PC-3 (cell line): Measurements from ENCODE around the gene ANKRD40. TPM values are rescaled to one million over a fixed set of nuclear protein-coding genes. Genes with fewer than 3 reads are reported as not detected.
A peak's percentile ranks its signal among the peaks of the same experiment; 100 is the strongest.

Experiments
- ATAC-seq: fragments of 200-7000 bp; cut with Tn5 transposase; 2 replicates; pipeline ENCODE4 v1.9.1; 2020; ENCODE audit warnings: mild to moderate bottlenecking, moderate library complexity
- BruUV-seq: library from RNA; stranded (reverse); fragments of 400-500 nt; replicated peaks from 2 replicates; lab custom pipeline; 2021; lab: Mats Ljungman, UMichigan
- CTCF ChIA-PET: fragments of 300-600 bp; sonication (Branson Sonifier 250); formaldehyde crosslinking; loops from one replicate; lab custom pipeline; 2022; ENCODE audit warnings: antibody characterized with exemption; lab: Charles Lee
- POLR2A ChIA-PET: fragments of 300-600 bp; sonication (Branson Sonifier 250); formaldehyde crosslinking; loops from one replicate; lab custom pipeline; 2022; ENCODE audit warnings: antibody characterized with exemption; ENCODE audit not compliant: unreplicated experiment; lab: Charles Lee
- DNase-seq: peaks from one replicate; pipeline ENCODE4 v3.0.0-alpha.2; 2015
- H2AFZ ChIP-seq: fragments of 300-600 bp; sonication (generic); 2 replicates; pipeline ENCODE4 v1.6.0; 2016; ENCODE audit warnings: antibody characterized with exemption, low read length
- H3F3A ChIP-seq: fragments of 300-600 bp; sonication (generic); one replicate; pipeline ENCODE4 v1.6.0; 2017; ENCODE audit warnings: antibody characterized with exemption, low read length, control low read depth, mild to moderate bottlenecking; ENCODE audit not compliant: unreplicated experiment
- H3K27ac ChIP-seq: fragments of 300-600 bp; sonication (generic); 2 replicates; pipeline ENCODE4 v1.5.1; 2016; ENCODE audit warnings: mild to moderate bottlenecking, low read length
- H3K27me3 ChIP-seq: fragments of 300-600 bp; sonication (generic); 2 replicates; pipeline ENCODE4 v1.6.1; 2016; ENCODE audit warnings: low read length, mixed read lengths
- H3K36me3 ChIP-seq: fragments of 300-600 bp; sonication (generic); 2 replicates; pipeline ENCODE4 v1.6.1; 2016; ENCODE audit warnings: low read depth, mixed run types, low read length, mixed read lengths
- H3K4me1 ChIP-seq: fragments of 300-600 bp; sonication (generic); 2 replicates; pipeline ENCODE4 v1.5.1; 2016; ENCODE audit warnings: low read length; ENCODE audit not compliant: insufficient read depth
- H3K4me2 ChIP-seq: fragments of 300-600 bp; sonication (generic); 2 replicates; pipeline ENCODE4 v1.6.0; 2016; ENCODE audit warnings: low read length
- H3K4me3 ChIP-seq: fragments of 300-600 bp; sonication (generic); 2 replicates; pipeline ENCODE4 v1.5.1; 2016; ENCODE audit warnings: mild to moderate bottlenecking, low read length, mixed read lengths
- H3K79me2 ChIP-seq: fragments of 300-600 bp; sonication (generic); 2 replicates; pipeline ENCODE4 v1.6.1; 2017; ENCODE audit warnings: low read length, mixed read lengths
- H3K9ac ChIP-seq: fragments of 300-600 bp; sonication (generic); 2 replicates; pipeline ENCODE4 v1.6.0; 2016; ENCODE audit warnings: mild to moderate bottlenecking, low read length
- H3K9me2 ChIP-seq: fragments of 300-600 bp; sonication (generic); replicated peaks from 2 replicates; pipeline ENCODE4 v1.6.1; 2016; ENCODE audit warnings: mixed run types, low read length, mixed read lengths
- H3K9me3 ChIP-seq: fragments of 300-600 bp; sonication (generic); 2 replicates; pipeline ENCODE4 v1.6.1; 2016; ENCODE audit warnings: low read length, mixed read lengths
- H4K20me1 ChIP-seq: fragments of 300-600 bp; sonication (generic); 2 replicates; pipeline ENCODE4 v1.6.1; 2016; ENCODE audit warnings: low read length, mixed read lengths
- EZH2 ChIP-seq: fragments of 300-600 bp; sonication (generic); IDR thresholded peaks from one replicate; pipeline ENCODE4 v1.6.1; 2017; ENCODE audit warnings: antibody characterized with exemption, mild to moderate bottlenecking, low read length; ENCODE audit not compliant: unreplicated experiment
- EZH2phosphoT487 ChIP-seq: fragments of 300-600 bp; sonication (generic); IDR thresholded peaks from 2 replicates; pipeline ENCODE4 v1.6.1; 2018; ENCODE audit warnings: mild to moderate bottlenecking, antibody characterized with exemption, low read length, borderline replicate concordance
- intact Hi-C: fragments of 100-400 bp; cut with micrococcal nuclease; formaldehyde crosslinking; loops from 2 replicates; pipeline ENCODE4 v1.9.0; 2023
- total RNA-seq: library from RNA; depleted of rRNA; stranded (reverse); fragments of >200 nt; gene quantifications from 2 replicates; pipeline ENCODE4 v1.2.3, GENCODE V29; 2014
- TF ChIP-seq, protein P1 (sequence below): fragments of 300-600 bp; sonication (generic); conservative IDR thresholded peaks from 2 replicates; pipeline ENCODE4 v1.5.1; 2017; ENCODE audit warnings: antibody characterized with exemption, low read depth, mild to moderate bottlenecking, low read length

Gene ANKRD40
- total RNA-seq, 1 experiment from 2014 or later = 44.2 TPM

- H3K36me3 ChIP-seq = no peaks in the 10 kb centered on the region
- no peaks in the 10 kb centered on the region for H3K9me2 ChIP-seq
- ATAC-seq = no peak
- H3K4me1 ChIP-seq = peaks cover 60% of the 10 kb centered on the region
- DNase-seq = no peak
- intact Hi-C loops = loop anchor here (1.0 kb wide), 1 partner anchor 9 kb away; no protein-coding TSS in a partner anchor
- TF ChIP-seq, protein P1, sequence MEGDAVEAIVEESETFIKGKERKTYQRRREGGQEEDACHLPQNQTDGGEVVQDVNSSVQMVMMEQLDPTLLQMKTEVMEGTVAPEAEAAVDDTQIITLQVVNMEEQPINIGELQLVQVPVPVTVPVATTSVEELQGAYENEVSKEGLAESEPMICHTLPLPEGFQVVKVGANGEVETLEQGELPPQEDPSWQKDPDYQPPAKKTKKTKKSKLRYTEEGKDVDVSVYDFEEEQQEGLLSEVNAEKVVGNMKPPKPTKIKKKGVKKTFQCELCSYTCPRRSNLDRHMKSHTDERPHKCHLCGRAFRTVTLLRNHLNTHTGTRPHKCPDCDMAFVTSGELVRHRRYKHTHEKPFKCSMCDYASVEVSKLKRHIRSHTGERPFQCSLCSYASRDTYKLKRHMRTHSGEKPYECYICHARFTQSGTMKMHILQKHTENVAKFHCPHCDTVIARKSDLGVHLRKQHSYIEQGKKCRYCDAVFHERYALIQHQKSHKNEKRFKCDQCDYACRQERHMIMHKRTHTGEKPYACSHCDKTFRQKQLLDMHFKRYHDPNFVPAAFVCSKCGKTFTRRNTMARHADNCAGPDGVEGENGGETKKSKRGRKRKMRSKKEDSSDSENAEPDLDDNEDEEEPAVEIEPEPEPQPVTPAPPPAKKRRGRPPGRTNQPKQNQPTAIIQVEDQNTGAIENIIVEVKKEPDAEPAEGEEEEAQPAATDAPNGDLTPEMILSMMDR = no peak
- TF ChIP-seq EZH2 (no peak), EZH2phosphoT487 (no peak)
- H2AFZ ChIP-seq = peak overlapping the region; percentile 10; the same call in 1 of the 2 replicates
- peak overlapping the region; percentile 4; the same call in 1 of the 2 replicates for H3K4me3 ChIP-seq
- ChIA-PET CTCF (no interaction called here), POLR2A (interaction anchor here (0.6 kb wide), 1 partner anchor 47 kb away, joined by 3 read pairs; no protein-coding TSS in a partner anchor)
- H3K9me3 ChIP-seq = no peaks in the 10 kb centered on the region
- no peaks in the 10 kb centered on the region for H4K20me1 ChIP-seq
- no peaks in the 10 kb centered on the region for H3K79me2 ChIP-seq
- H3K27ac ChIP-seq = peak overlapping the region; percentile 56
- H3K9ac ChIP-seq = 0 out of 2 replicates have a peak overlapping the region, but pooled peaks have one; percentile 1
- BruUV-seq = TSS peak; percentile 41
- H3F3A ChIP-seq = no peaks in the 10 kb centered on the region
- H3K4me2 ChIP-seq = peak overlapping the region; percentile 51
- no peaks in the 10 kb centered on the region for H3K27me3 ChIP-seq
Observed at GRCh38 chr17:50685691-50686493, 21.8 kb downstream of the ANKRD40 start.

DNA sequence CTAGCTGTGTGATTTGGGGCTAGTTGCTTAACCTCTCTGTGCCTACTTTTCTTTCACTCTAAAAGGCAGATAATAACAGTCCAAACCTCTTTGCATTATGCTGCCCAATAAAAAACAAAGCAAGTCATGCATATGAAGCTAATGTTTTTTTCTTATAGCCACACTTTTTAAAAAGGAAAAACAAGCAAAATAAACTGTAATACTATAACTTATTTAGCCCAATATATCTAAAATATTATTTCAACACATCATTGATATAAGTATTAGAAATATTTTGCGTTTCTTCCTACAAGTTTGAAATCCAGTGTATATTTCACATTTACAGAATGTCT lies 22.4 kb downstream of the ANKRD40 start:
- POLR2A ChIA-PET = interaction anchor here (0.6 kb wide), 1 partner anchor 46 kb away, joined by 3 read pairs; no protein-coding TSS in a partner anchor
- H3K4me1 ChIP-seq = peaks cover 54% of the 10 kb centered on the region

GRCh38 chr17:50684612-50685333 lies 22.9 kb downstream of the ANKRD40 start:
- peak; percentile 50 for ATAC-seq

More for the DNA sequence above, 22.4 kb downstream of the ANKRD40 start:
- no peak overlapping the region for H3K9ac ChIP-seq
- intact Hi-C loops = no loop called here
- H2AFZ ChIP-seq = no peak overlapping the region
- no peak overlapping the region for H3K4me3 ChIP-seq
- peak overlapping the region; percentile 29; the same call in 1 of the 2 replicates for H3K4me2 ChIP-seq
- no peaks in the 10 kb centered on the region for H3F3A ChIP-seq
- TF ChIP-seq EZH2 = no peak
- H3K27me3 ChIP-seq = no peaks in the 10 kb centered on the region
- CTCF ChIA-PET = interaction anchor here (0.5 kb wide), 1 partner anchor 9 kb away, joined by 3 read pairs; no protein-coding TSS in a partner anchor
- H3K9me3 ChIP-seq = no peaks in the 10 kb centered on the region
- no peaks in the 10 kb centered on the region for H3K36me3 ChIP-seq
- ATAC-seq = no peak
- H3K27ac ChIP-seq = peak overlapping the region; percentile 4; the same call in 1 of the 2 replicates
- BruUV-seq = no TSS peak
- no peaks in the 10 kb centered on the region for H3K9me2 ChIP-seq
- DNase-seq = no peak
- no peaks in the 10 kb centered on the region for H3K79me2 ChIP-seq
- H4K20me1 ChIP-seq = no peaks in the 10 kb centered on the region

More at GRCh38 chr17:50684612-50685333, 22.9 kb downstream of the ANKRD40 start:
- H3K4me2 ChIP-seq = peak overlapping the region; percentile 29; the same call in 1 of the 2 replicates
- DNase-seq = peak; percentile 74
- H3K79me2 ChIP-seq = no peaks in the 10 kb centered on the region
- H3K4me3 ChIP-seq = no peak overlapping the region
- H3K9me2 ChIP-seq = no peaks in the 10 kb centered on the region
- intact Hi-C loops = no loop called here
- no peaks in the 10 kb centered on the region for H4K20me1 ChIP-seq
- no peaks in the 10 kb centered on the region for H3F3A ChIP-seq
- no TSS peak for BruUV-seq
- no peaks in the 10 kb centered on the region for H3K27me3 ChIP-seq
- CTCF ChIA-PET = interaction anchor here (0.5 to 0.7 kb wide), 2 partner anchors 10 to 55 kb away, joined by 3 read pairs; no protein-coding TSS in a partner anchor
- no peak overlapping the region for H3K9ac ChIP-seq
- POLR2A ChIA-PET = interaction anchor here (0.7 kb wide), 2 partner anchors 49 to 322 kb away, joined by 3 to 6 read pairs; no protein-coding TSS in a partner anchor
- no peaks in the 10 kb centered on the region for H3K36me3 ChIP-seq
- peak overlapping the region; percentile 4; the same call in 1 of the 2 replicates for H3K27ac ChIP-seq
- H3K9me3 ChIP-seq = no peaks in the 10 kb centered on the region
- H3K4me1 ChIP-seq = peaks cover 49% of the 10 kb centered on the region
- TF ChIP-seq, protein P1 = no peak
- TF ChIP-seq EZH2 = no peak
- no peak for TF ChIP-seq EZH2phosphoT487
- no peak overlapping the region for H2AFZ ChIP-seq
